Transverse colon (tissue), 4 donors: ENCODE data around the gene SDR39U1. TPM values are rescaled to one million over a fixed set of nuclear protein-coding genes. Genes with fewer than 3 reads are reported as not detected.
"Not testable (repeated sequence)": the region's sequence is repeated elsewhere in the genome, so short reads cannot be mapped to it uniquely, and the experiment has no call there.

Source experiments
- DNase-seq: peaks from one replicate; pipeline ENCODE4 v3.0.0-alpha.2; 2019
- H3K27ac ChIP-seq, 4 donors: fragments of 200-600 bp; sonication (generic); 2 replicates each; pipeline ENCODE4 v1.5.1; 2016 to 2018; ENCODE audit warnings: inconsistent platforms in 4 of 4
- H3K27me3 ChIP-seq: fragments of 200-600 bp; sonication (generic); 2 replicates; pipeline ENCODE4 v1.5.1; 2017; ENCODE audit warnings: inconsistent platforms
- H3K36me3 ChIP-seq, 4 donors: fragments of 200-600 bp; sonication (generic); 2 replicates each; pipeline ENCODE4 v1.5.1; 2017 to 2019; ENCODE audit warnings: inconsistent platforms in 4 of 4
- H3K4me1 ChIP-seq, 4 donors: fragments of 200-600 bp; sonication (generic); 2 replicates each; pipeline ENCODE4 v1.5.1; 2017 to 2020; ENCODE audit warnings: inconsistent platforms in 4 of 4
- H3K4me3 ChIP-seq, 4 donors: fragments of 200-600 bp; sonication (generic); 1 replicate in 1 of 4; 2 replicates in 3 of 4; pipeline versions ENCODE4 v1.5.1 to v1.6.1; 2017 to 2019; ENCODE audit warnings: inconsistent platforms in 4 of 4
- H3K9me3 ChIP-seq, 2 donors: fragments of 200-600 bp; sonication (generic); 2 replicates each; pipeline ENCODE4 v1.5.1; 2017 to 2019; ENCODE audit warnings: inconsistent platforms in 2 of 2
- EP300 ChIP-seq: sonication (generic); formaldehyde crosslinking; IDR thresholded peaks from one replicate; pipeline ENCODE4 v1.6.1; 2017; ENCODE audit warnings: antibody characterized with exemption, low read depth
- POLR2A ChIP-seq: fragments of 450-650 bp; IDR thresholded peaks from one replicate; pipeline ENCODE4 v1.6.1; 2016; ENCODE audit warnings: antibody characterized with exemption, mild to moderate bottlenecking, moderate library complexity
- POLR2AphosphoS5 ChIP-seq, 3 donors: sonication (generic); formaldehyde crosslinking; IDR thresholded peaks; one replicate each; pipeline ENCODE4 v1.6.1; 2016; ENCODE audit warnings: antibody characterized with exemption in 3 of 3
- WGBS, 2 donors: methylation state at CpG; one replicate each; pipeline ENCODE4 v1.1.5; 2018; ENCODE audit warnings: low coverage in 1 of 2; 5-methylcytosine and 5-hydroxymethylcytosine counted together
- in situ Hi-C, 4 donors: fragments of 200-750 bp; cut with MboI; loops; one replicate each; pipeline versions ENCODE4 v1.15.0 to v1.15.1; 2017; ENCODE audit warnings: low sequenced_read_pairs in 3 of 4, low pct_ligation_motif_present in 1 of 4, low pct_unique_long_range_greater_than_20kb in 1 of 4
- intact Hi-C: fragments of 100-400 bp; cut with DNase I; formaldehyde crosslinking; loops from one replicate; pipeline ENCODE4 v1.15.1; 2023; ENCODE audit warnings: low total_unique reads
- total RNA-seq, 4 donors: library from RNA; depleted of rRNA; stranded (reverse); fragments of >200 nt; gene quantifications; one replicate each; pipeline ENCODE4 v1.1.0, GENCODE V29; 2016
- TF ChIP-seq, protein P1 (sequence below), 5 experiments: fragments of 200-600 bp in 3 of 5; fragments of 450-650 bp in 2 of 5; sonication (generic) in 3 of 5; IDR thresholded peaks; 1 replicate in 2 of 5; 2 replicates in 3 of 5; pipeline ENCODE4 v1.5.1; 2016 to 2017; ENCODE audit warnings: antibody characterized with exemption in 5 of 5, inconsistent platforms in 3 of 5, mild to moderate bottlenecking in 2 of 5, moderate library complexity in 1 of 5

Gene SDR39U1
- total RNA-seq, 4 donors from 2014 or later: 18.3 to 202 (median 39.3) TPM

- Histone ChIP-seq H3K36me3 (no peaks in the 10 kb centered on the region), H3K4me3 (no peak overlapping the region), H3K9me3 (no peaks in the 10 kb centered on the region), H3K4me1 (no peaks in the 10 kb centered on the region), H3K27ac (no peak overlapping the region), H3K27me3 (no peaks in the 10 kb centered on the region)
- intact Hi-C loops: no loop called here
- in situ Hi-C loops: no loop called here
- no peak for DNase-seq
- TF ChIP-seq POLR2A: no peak
- TF ChIP-seq, protein P1, sequence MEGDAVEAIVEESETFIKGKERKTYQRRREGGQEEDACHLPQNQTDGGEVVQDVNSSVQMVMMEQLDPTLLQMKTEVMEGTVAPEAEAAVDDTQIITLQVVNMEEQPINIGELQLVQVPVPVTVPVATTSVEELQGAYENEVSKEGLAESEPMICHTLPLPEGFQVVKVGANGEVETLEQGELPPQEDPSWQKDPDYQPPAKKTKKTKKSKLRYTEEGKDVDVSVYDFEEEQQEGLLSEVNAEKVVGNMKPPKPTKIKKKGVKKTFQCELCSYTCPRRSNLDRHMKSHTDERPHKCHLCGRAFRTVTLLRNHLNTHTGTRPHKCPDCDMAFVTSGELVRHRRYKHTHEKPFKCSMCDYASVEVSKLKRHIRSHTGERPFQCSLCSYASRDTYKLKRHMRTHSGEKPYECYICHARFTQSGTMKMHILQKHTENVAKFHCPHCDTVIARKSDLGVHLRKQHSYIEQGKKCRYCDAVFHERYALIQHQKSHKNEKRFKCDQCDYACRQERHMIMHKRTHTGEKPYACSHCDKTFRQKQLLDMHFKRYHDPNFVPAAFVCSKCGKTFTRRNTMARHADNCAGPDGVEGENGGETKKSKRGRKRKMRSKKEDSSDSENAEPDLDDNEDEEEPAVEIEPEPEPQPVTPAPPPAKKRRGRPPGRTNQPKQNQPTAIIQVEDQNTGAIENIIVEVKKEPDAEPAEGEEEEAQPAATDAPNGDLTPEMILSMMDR (IDR thresholded peaks at IDR 0.05): no peak
- no peak for TF ChIP-seq EP300
- TF ChIP-seq POLR2AphosphoS5 (IDR thresholded peaks at IDR 0.05): no peak
Observed at GRCh38 chr14:24461336-24461735, 18.8 kb upstream of the SDR39U1 start.

DNA sequence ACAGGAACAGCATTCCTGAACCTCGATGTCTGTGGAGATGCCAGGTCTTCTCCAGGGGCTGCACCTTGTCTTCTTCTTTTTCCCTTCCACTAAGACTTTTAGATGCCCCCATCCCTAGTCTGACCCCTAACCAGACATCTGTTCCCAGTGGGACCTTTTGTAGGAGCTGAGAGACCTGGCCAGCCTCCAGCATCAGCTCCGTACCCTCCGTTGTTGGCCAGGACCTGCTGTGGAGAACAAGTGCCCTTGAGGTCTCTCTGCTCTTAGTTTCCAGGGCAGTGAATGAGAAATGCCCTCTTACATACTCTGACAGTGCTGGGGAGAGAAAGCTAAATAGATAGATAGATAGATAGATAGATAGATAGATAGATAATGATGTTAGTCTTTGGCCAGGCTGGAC lies 16.8 kb upstream of the SDR39U1 start:
- Histone ChIP-seq H3K27ac (no peak overlapping the region), H3K9me3 (no peaks in the 10 kb centered on the region), H3K4me1 (no peaks in the 10 kb centered on the region), H3K36me3 (no peaks in the 10 kb centered on the region), H3K4me3 (no peak overlapping the region), H3K27me3 (no peaks in the 10 kb centered on the region)
- WGBS, 2 donors: 76 to 89% methylated on average over 3 of the region's 3 CpGs
- intact Hi-C loops (no loop called here), in situ Hi-C loops (no loop called here)
- no peak for TF ChIP-seq POLR2AphosphoS5 (IDR thresholded peaks at IDR 0.05)
- TF ChIP-seq EP300: no peak
- TF ChIP-seq, protein P1 (IDR thresholded peaks at IDR 0.05): no peak
- no peak for TF ChIP-seq POLR2A
- no peak for DNase-seq

- intact Hi-C loops (no loop called here), in situ Hi-C loops (no loop called here)
- no peak for DNase-seq
- no peak overlapping the region for H3K27ac ChIP-seq
- TF ChIP-seq POLR2AphosphoS5 (IDR thresholded peaks at IDR 0.05): no peak
- no peak for TF ChIP-seq POLR2A
- TF ChIP-seq, protein P1 (IDR thresholded peaks at IDR 0.05): no peak
- no peak for TF ChIP-seq EP300
- no peaks in the 10 kb centered on the region for H3K4me1 ChIP-seq
- H3K36me3 ChIP-seq: no peaks in the 10 kb centered on the region
- no peak overlapping the region for H3K4me3 ChIP-seq
- WGBS, 2 donors: 92% methylated on average over 1 of the region's 1 CpG; no CpG with 5 or more reads in 1 of the 2 donors
- H3K9me3 ChIP-seq: no peaks in the 10 kb centered on the region
- no peaks in the 10 kb centered on the region for H3K27me3 ChIP-seq
Observed at GRCh38 chr14:24458736-24459135, 16.2 kb upstream of the SDR39U1 start.

DNA sequence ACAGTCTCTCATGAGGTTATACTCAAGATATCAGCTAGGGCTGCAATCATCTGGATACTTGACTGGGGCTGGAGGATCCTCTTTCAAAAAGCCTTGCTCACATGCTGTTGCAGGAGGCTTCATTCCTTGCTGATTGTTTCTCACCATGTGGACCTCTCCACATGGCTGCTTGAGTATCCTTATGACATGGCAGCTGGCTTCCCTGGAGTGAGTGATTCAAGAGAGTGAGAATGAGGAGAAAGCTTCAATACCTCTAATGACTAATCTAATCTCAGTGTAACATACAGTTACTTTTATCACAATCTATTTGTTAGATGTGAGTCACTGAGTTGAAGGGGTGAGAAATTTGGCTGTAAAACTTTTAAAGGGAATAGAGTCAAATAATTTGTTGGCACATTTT lies 14.4 kb upstream of the SDR39U1 start:
- no peaks in the 10 kb centered on the region for H3K27me3 ChIP-seq
- DNase-seq: no peak
- H3K27ac ChIP-seq: no peak overlapping the region
- no peaks in the 10 kb centered on the region for H3K4me1 ChIP-seq
- intact Hi-C loops (no loop called here), in situ Hi-C loops (no loop called here)
- no peaks in the 10 kb centered on the region for H3K9me3 ChIP-seq
- no peaks in the 10 kb centered on the region for H3K36me3 ChIP-seq
- no peak overlapping the region for H3K4me3 ChIP-seq
- TF ChIP-seq POLR2AphosphoS5 (IDR thresholded peaks at IDR 0.05): no peak

GRCh38 chr14:24450828-24451227 lies 8.3 kb upstream of the SDR39U1 start:
- DNase-seq, H3K27ac ChIP-seq, H3K27me3 ChIP-seq, intact Hi-C loops, in situ Hi-C loops, H3K9me3 ChIP-seq, H3K4me1 ChIP-seq, H3K36me3 ChIP-seq, H3K4me3 ChIP-seq: not testable (repeated sequence)
- WGBS, 2 donors: 94 to 100% methylated on average over 2 of the region's 2 CpGs
